Spleen (tissue), 7 donors: ENCODE results near the gene SLC25A26.

ENCODE experiments used
- CTCF ChIP-seq, 11 experiments: fragments of 200-600 bp in 7 of 11; fragments of 450-650 bp in 4 of 11; sonication (generic) in 4 of 11; IDR thresholded peaks in 8 of 11; conservative IDR thresholded peaks in 3 of 11; 1 replicate in 7 of 11; 2 replicates in 4 of 11; pipeline versions ENCODE4 v1.4.0 to v1.8.0; 2016 to 2021; ENCODE audit warnings: antibody characterized with exemption in 11 of 11, inconsistent platforms in 4 of 11, mild to moderate bottlenecking in 1 of 11
- POLR2A ChIP-seq, 3 donors: fragments of 450-650 bp; IDR thresholded peaks; one replicate each; pipeline ENCODE4 v1.5.1; 2017; ENCODE audit warnings: antibody characterized with exemption in 3 of 3, mild to moderate bottlenecking in 1 of 3
- POLR2AphosphoS5 ChIP-seq, 3 donors: sonication (generic); formaldehyde crosslinking; IDR thresholded peaks; one replicate each; pipeline ENCODE4 v1.5.1; 2017; ENCODE audit warnings: antibody characterized with exemption in 3 of 3
- donor health status: DM: no; HTN: no; CAD: no; lungs with moderate emphysema.
- donor health status: DM: no; HTN: no; CAD: no.
- donor health status: DM: no; HTN: no; CAD: no.

GRCh38 chr3:66177026-66177425, 43.8 kb upstream of the SLC25A26 start:
- TF ChIP-seq CTCF (IDR thresholded peaks at IDR 0.05 in 8 of 11, conservative IDR thresholded peaks at IDR 0.05 in 3 of 11) (no peak), POLR2AphosphoS5 (IDR thresholded peaks at IDR 0.05) (no peak), POLR2A (IDR thresholded peaks at IDR 0.05) (no peak)
